HG02840 (cell line): ENCODE measurements around the gene CACTIN.
"Not testable (repeated sequence)": the region's sequence is repeated elsewhere in the genome, so short reads cannot be mapped to it uniquely, and the experiment has no call there.

Experiments used
- ATAC-seq: cut with Tn5 transposase; IDR thresholded peaks from one replicate; pipeline ENCODE4 v1.9.1; 2021; ENCODE audit warnings: mild to moderate bottlenecking, moderate library complexity, moderate number of reproducible peaks; ENCODE audit not compliant: unreplicated experiment, low FRiP score

CACTIN gene

DNA sequence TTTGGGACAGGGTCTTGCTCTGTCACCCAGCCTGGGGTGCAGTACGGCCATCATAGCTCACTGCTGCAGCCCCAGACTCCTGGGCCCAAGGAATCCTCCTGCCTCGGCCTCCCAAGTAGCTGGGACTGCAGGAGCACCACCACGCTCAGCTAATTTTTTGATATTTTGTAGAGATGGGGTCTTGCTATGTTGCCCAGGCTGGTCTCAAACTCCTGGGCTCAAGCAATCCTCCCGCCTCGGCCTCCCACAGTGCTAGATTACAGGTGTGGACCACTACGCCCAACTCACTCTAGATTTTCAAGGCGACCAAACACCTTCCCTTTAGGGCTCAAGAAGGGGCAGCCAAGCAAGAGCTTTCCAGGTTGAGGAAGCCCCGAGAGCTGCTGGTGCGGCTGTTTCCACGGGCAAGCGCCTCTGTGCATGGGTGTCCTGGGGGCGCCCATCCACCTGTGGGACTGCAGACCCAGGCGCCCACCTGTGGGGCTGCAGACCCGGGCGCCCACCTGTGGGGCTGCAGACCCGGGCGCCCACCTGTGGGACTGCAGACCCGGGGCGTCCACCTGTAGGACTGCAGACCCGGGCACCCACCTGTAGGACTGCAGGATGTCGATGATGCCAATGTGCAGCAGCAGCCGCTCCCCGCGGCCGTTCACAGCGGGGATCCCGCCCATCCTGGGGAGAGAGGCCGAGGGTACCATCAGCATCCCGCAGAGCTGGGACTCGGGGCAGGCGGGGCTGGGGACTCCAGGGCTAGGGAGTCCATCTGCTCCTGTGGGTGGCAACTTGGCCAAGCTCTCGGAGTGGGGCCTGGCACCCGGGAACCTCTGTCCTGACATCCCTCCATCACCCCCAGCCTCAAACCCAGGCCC, 21.7 kb upstream of the CACTIN start:
- no peak for ATAC-seq

DNA sequence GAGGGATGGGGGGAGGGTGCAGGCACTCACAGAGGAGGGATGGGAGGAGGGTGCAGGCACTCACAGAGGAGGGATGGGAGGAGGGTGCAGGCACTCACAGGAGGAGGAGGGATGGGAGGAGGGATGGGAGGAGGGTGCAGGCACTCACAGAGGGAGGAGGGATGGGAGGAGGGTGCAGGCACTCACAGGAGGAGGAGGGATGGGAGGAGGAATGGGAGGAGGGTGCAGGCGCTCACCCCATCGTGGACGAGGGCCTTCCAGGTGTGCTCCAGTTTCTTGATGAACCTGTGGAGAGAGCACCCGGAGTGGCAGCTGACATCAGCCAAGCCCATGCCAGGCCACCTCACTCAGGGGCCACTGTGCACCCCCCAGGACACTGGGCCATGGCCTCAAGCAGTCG, 20.5 kb upstream of the CACTIN start:
- not testable (repeated sequence) for ATAC-seq

DNA sequence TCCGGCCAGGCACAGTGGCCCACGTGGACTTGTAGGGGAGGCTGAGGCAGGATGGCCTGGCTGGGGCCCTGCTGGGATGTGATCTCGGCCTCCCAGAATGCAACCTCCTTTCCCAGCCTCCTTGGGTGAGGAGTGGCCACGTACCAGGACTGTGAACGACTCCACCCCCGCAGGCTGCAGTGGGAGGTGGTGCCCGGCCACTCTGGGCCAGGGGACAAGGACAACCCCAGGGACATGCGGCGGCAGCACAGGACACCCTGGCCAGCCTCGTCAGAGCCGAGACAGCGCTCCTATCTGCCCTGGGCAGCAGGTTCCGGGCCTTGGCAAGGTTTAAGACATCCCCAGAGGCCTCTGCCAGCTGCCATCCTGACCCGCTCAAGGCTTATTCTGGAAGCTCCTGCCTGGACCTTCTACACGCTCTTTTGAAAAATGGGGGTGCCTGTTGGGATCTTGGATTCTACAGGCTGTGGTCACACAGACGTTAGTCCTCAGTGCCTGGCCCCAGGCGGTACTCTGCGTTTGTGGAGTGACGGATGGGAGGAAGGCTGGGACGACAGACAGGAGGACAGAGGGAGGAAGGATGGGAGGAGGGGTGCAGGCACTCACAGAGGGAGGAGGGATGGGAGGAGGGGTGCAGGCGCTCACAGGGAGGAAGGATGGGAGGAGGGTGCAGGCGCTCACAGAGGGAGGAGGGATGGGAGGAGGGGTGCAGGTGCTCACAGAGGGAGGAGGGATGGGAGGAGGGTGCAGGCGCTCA, 19.9 kb upstream of the CACTIN start:
- no peak for ATAC-seq

- no peak for ATAC-seq
Measured at GRCh38 chr19:3645726-3646125, 19.1 kb upstream of the CACTIN start.

GRCh38 chr19:3645067-3645396, 18.4 kb upstream of the CACTIN start:
- no peak for ATAC-seq

DNA sequence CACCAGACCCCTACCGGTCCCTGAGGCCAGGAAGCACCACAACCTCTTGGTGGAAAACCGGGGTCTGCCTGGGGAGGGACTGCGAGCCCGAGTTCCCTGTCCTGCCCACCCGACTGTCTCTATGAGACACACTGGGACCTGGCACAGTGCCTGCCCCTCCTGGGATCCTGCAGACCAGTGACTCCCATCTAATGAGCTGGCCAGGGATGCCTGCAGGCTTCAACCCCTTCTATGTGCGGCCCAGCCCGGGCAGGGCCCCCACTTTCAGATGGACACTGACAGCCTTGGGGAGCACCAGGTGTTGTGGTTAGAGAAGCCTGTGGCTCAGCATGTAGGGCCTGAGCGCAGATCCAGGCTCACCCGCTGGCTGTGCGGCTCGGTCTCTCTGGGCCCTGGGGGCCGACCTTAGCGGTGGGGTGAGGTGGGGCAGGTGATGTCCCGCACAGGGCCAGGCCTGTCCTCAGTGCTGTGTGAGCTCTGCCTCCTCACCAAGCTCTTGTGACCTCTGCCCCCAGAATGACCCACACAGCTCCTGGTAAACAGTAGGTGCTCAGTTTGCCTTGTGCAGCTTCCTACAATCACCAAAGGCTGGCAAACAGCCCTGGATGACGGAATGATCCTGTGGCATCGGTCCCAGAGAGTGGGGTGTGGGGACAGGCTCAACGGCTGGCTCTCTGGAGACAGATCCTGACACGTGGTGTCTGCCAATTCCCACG, 17.9 kb upstream of the CACTIN start:
- no peak for ATAC-seq

- ATAC-seq: no peak
Measured at GRCh38 chr19:3643674-3644313, 17.2 kb upstream of the CACTIN start.

DNA sequence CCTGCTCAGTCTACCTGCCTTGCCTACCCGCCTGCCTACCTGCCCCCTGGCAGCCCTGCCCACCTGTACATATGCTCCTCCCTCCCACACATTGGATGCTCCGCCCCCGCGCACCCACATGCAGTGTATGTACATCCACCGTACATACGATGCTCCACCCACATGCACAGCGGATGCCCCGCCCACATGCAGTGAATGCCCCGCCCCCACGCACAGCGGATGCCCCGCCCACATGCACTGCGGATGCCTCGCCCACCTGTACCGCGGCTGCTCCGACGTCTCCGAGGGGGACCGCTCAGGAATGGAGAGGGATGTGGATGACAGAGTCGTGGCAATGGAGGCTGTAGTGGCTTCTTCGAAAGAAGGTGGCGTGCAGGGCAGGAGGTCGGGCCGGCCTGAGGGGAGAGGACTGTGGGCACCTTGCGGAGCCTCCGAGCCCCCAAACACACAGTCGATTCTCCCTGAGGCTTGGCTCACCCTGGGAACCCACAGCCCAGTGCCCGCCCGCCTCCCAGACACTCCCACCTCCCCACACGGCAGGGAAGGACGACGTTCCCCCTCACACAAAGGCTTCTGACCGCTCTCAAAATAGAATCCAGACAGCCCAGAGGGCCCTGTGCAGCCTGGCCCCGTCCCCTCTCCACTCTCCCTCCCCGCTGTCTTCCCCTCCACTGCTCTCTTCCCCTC, 16.5 kb upstream of the CACTIN start:
- ATAC-seq: no peak

GRCh38 chr19:3642296-3642695, 15.7 kb upstream of the CACTIN start:
- no peak for ATAC-seq

DNA sequence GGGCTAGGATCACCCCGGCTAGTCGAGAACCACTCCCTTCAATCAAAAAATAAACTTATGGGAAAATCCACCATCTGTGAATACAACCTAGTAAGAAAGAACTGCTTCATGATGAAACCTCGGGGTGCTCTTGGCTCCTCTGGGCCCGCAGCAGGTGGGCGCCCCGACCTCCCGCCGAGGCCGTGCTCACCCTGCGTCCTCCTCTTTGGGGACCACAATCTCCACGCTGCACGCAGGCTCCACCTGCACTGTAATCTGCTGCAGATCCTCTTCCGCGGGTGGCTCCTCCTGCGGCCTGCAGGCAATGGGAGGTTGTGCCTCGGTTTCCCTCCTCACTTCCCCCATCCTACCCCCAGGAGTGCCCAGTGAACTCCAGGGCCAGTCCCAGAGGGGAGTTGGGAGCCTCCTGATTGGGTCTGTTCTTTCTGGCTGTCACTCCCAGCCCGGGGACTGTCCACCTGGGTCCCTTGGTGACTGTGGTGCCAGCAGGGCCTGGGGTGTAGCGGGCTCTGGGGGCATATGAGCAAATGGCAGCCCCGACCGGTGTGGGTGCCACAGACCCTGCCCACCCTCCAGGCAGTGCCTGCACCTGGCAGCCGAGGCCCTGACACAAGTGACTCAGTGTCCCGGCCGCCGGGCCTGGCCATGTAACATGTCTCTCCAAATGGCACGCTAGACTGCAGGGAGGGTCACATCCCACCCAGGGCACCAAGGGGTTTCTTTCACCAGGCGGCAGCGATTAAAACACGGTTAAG, 15.1 kb upstream of the CACTIN start:
- ATAC-seq: no peak

GRCh38 chr19:3639479-3639878, 12.9 kb upstream of the CACTIN start:
- no peak for ATAC-seq

GRCh38 chr19:3638208-3639193, 11.9 kb upstream of the CACTIN start:
- no peak for ATAC-seq

DNA sequence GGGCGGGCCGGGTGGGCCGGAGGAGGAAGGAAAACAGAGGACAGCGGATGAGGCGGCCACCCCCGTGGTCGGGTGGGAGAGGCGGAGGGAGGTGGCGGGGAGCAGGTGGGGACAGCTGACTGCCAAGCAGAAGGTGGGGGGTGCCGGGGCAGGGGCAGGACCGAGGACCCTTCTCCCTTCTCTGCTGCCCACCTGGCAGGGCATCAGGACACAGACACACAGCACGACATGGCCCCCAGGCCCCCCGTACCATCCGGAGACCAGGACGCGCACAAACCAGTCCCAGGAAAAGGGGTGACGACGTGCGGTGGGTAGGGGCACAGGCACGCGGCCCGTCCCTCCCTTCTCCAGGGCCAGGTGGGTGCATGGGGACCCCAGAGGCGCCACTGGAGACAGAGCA, 11.0 kb upstream of the CACTIN start:
- ATAC-seq: no peak

GRCh38 chr19:3636962-3637361, 10.4 kb upstream of the CACTIN start:
- ATAC-seq: no peak

DNA sequence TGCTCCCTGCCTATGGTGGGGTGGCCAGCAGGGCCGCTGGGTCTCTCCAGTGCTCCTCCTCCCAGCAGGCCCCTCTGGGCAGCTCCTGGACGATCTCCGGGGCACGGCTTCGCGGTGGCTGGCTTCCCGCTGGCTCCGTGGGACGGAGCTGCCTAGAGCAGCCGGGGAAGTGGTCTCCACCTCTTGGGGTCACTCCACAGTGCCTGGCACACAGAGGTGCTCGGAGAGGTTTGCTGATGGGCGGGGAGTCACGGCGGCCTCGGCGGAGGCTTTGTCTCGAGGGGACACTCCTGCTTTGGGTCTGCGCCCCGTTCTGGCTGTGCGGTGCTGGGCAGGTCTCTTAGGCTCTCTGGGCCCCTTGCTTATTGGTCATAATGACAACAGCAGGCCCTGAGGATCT, 9.9 kb upstream of the CACTIN start:
- ATAC-seq: no peak

DNA sequence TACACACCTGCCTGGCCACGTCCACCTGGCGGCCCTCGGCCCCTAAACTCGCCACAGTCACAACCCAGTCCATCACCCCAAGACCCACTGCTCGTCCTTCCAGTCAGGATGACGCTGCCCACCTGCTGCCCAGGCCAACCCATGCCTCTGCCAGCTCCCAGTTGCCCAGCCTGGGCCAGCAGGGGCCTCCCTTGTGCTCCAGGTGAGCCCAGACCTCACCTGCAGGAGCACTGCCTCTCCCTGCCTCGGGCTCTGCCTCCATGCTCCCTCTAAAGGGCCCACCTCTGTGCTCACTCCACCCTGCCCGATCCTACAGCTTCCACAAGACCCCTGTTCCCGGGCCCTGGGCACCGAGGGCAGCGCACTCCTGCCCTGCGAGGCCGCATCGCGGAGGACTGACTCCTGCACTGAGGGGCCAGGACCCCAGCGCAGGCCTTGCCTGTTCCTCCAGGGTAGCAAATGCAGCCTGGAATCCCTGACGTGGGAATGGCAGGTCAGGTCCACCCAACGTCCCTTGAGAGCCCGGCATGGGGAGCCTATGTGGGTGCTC, 8.0 kb upstream of the CACTIN start:
- ATAC-seq: no peak

GRCh38 chr19:3633559-3633988, 7.0 kb upstream of the CACTIN start:
- ATAC-seq: no peak
